ENCODE measurements around the gene PADI2.

The PADI2 gene

GRCh38 chr1:17163789-17164666 is 44.8 kb upstream of the PADI2 start:
- in situ Hi-C loops (cut with MboI; ENCODE audit: low sequenced_read_pairs, unreplicated experiment): no loop called here
- DNase-seq (ENCODE audit: low spot score): no peak
- no peak for TF ChIP-seq CTCF (IDR thresholded peaks at IDR 0.05; ENCODE audit: borderline replicate concordance, control extremely low read depth, extremely low read depth, insufficient read depth, missing control alignments)

- DNase-seq (ENCODE audit: low spot score): no peak
- no peak for TF ChIP-seq CTCF (IDR thresholded peaks at IDR 0.05; ENCODE audit: borderline replicate concordance, control extremely low read depth, extremely low read depth, insufficient read depth, missing control alignments)
- in situ Hi-C loops (cut with MboI; ENCODE audit: low sequenced_read_pairs, unreplicated experiment): no loop called here
Observed at GRCh38 chr1:17163371-17163770, 44.1 kb upstream of the PADI2 start.

GRCh38 chr1:17162941-17163340 is 43.7 kb upstream of the PADI2 start:
- TF ChIP-seq CTCF (IDR thresholded peaks at IDR 0.05; ENCODE audit: borderline replicate concordance, control extremely low read depth, extremely low read depth, insufficient read depth, missing control alignments): no peak
- no peak for DNase-seq (ENCODE audit: low spot score)
- in situ Hi-C loops (cut with MboI; ENCODE audit: low sequenced_read_pairs, unreplicated experiment): no loop called here

- in situ Hi-C loops (cut with MboI; ENCODE audit: low sequenced_read_pairs, unreplicated experiment): no loop called here
- DNase-seq (ENCODE audit: low spot score): no peak
- TF ChIP-seq CTCF (IDR thresholded peaks at IDR 0.05; ENCODE audit: borderline replicate concordance, control extremely low read depth, extremely low read depth, insufficient read depth, missing control alignments): no peak
Observed at GRCh38 chr1:17161926-17162800, 42.9 kb upstream of the PADI2 start.

GRCh38 chr1:17161137-17161740 is 42.0 kb upstream of the PADI2 start:
- in situ Hi-C loops (cut with MboI; ENCODE audit: low sequenced_read_pairs, unreplicated experiment): no loop called here
- TF ChIP-seq CTCF (IDR thresholded peaks at IDR 0.05; ENCODE audit: borderline replicate concordance, control extremely low read depth, extremely low read depth, insufficient read depth, missing control alignments): no peak
- no peak for DNase-seq (ENCODE audit: low spot score)

GRCh38 chr1:17158961-17159360 is 39.7 kb upstream of the PADI2 start:
- no peak for DNase-seq (ENCODE audit: low spot score)
- in situ Hi-C loops (cut with MboI; ENCODE audit: low sequenced_read_pairs, unreplicated experiment): no loop called here
- no peak for TF ChIP-seq CTCF (IDR thresholded peaks at IDR 0.05; ENCODE audit: borderline replicate concordance, control extremely low read depth, extremely low read depth, insufficient read depth, missing control alignments)

All from GM13976 (cell line).